Measurements from ENCODE around the gene CGNL1. TPM values are rescaled to one million over a fixed set of nuclear protein-coding genes. Genes with fewer than 3 reads are reported as not detected.

Gene CGNL1
- polyA plus RNA-seq, 1 experiment, result 0.06 TPM

DNA sequence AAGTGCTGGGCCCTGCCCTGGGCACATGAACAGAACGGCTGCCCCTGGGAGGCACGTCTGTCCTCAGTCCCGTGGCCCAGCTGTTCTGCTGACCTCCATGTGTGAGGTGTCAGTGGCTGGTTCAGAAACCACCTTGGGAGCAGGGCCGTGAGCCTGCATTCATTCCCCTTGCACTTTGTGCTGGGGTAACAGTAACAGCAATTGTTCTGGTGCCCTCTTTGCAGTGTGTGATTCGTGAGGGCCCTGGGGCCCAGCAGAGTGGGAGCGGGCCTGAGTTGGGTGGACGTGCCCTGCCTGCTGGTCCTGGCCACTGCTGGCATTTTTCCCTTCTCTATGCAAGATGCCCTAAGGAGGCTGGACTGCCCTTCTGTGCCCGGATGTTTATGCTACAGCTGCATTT is 165.0 kb downstream of the CGNL1 start:
- CTCF ChIA-PET, result interaction anchor here (0.6 to 6.3 kb wide), 16 partner anchors 8 to 719 kb away, joined by 3 to 63 read pairs (median 6); no protein-coding TSS in a partner anchor
- POLR2A ChIA-PET, result no interaction called here
- DNase-seq (ENCODE audit: low read depth), result no peak
- TF ChIP-seq, protein P1, sequence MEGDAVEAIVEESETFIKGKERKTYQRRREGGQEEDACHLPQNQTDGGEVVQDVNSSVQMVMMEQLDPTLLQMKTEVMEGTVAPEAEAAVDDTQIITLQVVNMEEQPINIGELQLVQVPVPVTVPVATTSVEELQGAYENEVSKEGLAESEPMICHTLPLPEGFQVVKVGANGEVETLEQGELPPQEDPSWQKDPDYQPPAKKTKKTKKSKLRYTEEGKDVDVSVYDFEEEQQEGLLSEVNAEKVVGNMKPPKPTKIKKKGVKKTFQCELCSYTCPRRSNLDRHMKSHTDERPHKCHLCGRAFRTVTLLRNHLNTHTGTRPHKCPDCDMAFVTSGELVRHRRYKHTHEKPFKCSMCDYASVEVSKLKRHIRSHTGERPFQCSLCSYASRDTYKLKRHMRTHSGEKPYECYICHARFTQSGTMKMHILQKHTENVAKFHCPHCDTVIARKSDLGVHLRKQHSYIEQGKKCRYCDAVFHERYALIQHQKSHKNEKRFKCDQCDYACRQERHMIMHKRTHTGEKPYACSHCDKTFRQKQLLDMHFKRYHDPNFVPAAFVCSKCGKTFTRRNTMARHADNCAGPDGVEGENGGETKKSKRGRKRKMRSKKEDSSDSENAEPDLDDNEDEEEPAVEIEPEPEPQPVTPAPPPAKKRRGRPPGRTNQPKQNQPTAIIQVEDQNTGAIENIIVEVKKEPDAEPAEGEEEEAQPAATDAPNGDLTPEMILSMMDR (IDR thresholded peaks at IDR 0.05; ENCODE audit: insufficient read depth, low read depth, low read length), result no peak
- H3K4me3 ChIP-seq (ENCODE audit: low read depth, low read length), result no peak overlapping the region
- H3K36me3 ChIP-seq (ENCODE audit: control insufficient read depth, insufficient read depth, low read length), result no peaks in the 10 kb centered on the region
- no peaks in the 10 kb centered on the region; the same call in none of the 2 replicates for H3K27me3 ChIP-seq (ENCODE audit: control insufficient read depth, insufficient read depth, low read length)

DNA sequence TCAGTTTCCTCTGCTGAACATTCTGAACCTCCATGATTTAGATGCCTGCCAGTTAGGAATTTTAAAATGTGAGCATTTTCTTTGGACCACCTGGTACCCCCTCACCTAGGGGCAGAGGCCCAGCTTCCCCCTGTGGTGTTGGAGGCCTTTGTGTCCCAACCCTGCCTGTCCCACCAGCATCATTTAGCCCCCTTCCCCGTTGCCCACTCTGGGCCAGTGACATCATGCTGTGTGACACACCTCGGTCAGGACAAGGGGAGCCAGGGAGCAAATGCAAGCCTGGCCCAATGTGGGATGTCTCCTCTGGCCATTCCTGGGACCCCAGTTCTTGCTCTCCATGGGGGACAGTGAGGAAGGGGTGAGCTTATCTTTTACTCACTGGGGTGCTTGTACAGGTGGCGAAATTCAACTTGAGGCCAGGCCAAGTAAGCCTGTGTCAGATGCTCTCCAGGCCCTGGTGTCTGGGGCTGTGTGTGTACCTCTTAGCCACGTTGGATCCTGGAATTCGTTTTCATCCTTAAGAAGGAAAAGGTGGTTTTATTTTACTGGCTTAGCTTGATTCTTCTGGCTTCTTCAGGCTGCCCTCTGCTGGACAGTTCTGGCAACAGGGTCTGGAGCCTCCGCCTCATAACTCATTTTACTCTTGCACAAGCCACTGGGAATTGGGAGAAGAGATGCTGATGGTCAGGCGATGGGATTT is 165.7 kb downstream of the CGNL1 start:
- Histone ChIP-seq H3K4me3 (ENCODE audit: low read depth, low read length) (no peak overlapping the region), H3K36me3 (ENCODE audit: control insufficient read depth, insufficient read depth, low read length) (no peaks in the 10 kb centered on the region), H3K27me3 (ENCODE audit: control insufficient read depth, insufficient read depth, low read length) (no peaks in the 10 kb centered on the region; the same call in none of the 2 replicates)
- peak; percentile 18 for DNase-seq (ENCODE audit: low read depth)
- ChIA-PET CTCF (interaction anchor here (0.6 to 6.3 kb wide), 27 partner anchors 9 to 720 kb away, joined by 3 to 63 read pairs (median 4); no protein-coding TSS in a partner anchor), POLR2A (no interaction called here)
- TF ChIP-seq, protein P1 (IDR thresholded peaks at IDR 0.05; ENCODE audit: insufficient read depth, low read depth, low read length), result peak; percentile 92

DNA sequence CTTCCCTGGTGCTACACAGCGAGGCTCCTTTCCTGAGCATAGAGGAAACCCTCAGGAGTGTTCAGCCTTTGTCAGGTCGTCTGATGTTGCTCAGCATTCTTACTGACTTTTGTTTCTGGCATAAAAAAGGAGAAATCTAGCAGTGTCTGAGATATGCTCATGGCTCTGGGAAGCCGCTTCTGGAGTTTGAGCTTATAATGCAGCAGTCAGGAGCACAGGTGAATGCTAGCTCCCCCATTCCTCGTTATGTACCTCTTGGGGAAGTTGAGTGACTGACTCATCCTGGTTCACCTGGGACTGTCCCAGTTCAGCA is 166.2 kb downstream of the CGNL1 start:
- POLR2A ChIA-PET, result no interaction called here
- H3K36me3 ChIP-seq (ENCODE audit: control insufficient read depth, insufficient read depth, low read length), result no peaks in the 10 kb centered on the region
- H3K4me3 ChIP-seq (ENCODE audit: low read depth, low read length), result no peak overlapping the region
- DNase-seq (ENCODE audit: low read depth), result no peak
- TF ChIP-seq, protein P1 (IDR thresholded peaks at IDR 0.05; ENCODE audit: insufficient read depth, low read depth, low read length), result no peak
- H3K27me3 ChIP-seq (ENCODE audit: control insufficient read depth, insufficient read depth, low read length), result no peaks in the 10 kb centered on the region; the same call in none of the 2 replicates
- CTCF ChIA-PET, result interaction anchor here (0.6 to 6.3 kb wide), 24 partner anchors 9 to 721 kb away, joined by 3 to 63 read pairs (median 4); no protein-coding TSS in a partner anchor

DNA sequence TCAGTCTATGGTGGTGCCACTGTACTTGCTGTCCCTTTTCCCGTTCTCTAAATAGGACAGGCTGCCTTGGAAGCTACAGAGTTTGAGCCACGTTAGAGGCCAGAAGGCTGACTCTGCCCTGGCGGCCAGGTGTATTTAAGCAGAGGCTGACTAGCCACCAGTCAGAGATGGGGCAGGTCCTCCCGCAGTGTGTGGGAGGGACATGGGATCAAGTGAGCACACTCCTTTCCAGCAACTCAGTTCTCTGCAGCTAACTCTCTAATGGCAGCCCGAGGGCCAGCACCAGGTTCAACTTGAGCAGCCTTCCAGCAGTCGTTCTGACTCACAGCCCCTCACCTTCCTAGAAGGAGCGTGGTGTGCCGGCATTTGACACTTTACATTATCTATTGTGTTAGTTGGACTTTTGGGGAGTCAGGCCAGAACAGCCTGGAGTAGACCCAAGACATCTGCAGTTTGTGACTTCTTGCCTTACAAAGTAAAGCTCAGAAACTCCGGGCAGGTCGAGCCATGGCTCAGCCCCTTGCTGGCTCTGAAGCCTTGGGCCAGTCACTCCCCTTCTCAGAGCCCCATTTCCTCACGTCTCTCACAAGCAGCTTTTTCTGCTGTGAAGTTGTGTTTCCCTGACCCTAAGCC is 168.7 kb downstream of the CGNL1 start:
- Histone ChIP-seq H3K27me3 (ENCODE audit: control insufficient read depth, insufficient read depth, low read length) (no peaks in the 10 kb centered on the region; the same call in none of the 2 replicates), H3K4me3 (ENCODE audit: low read depth, low read length) (no peak overlapping the region), H3K36me3 (ENCODE audit: control insufficient read depth, insufficient read depth, low read length) (no peaks in the 10 kb centered on the region)
- TF ChIP-seq, protein P1 (IDR thresholded peaks at IDR 0.05; ENCODE audit: insufficient read depth, low read depth, low read length), result no peak
- ChIA-PET CTCF (interaction anchor here (0.5 to 6.3 kb wide), 6 partner anchors 15 to 331 kb away, joined by 3 to 63 read pairs (median 6); no protein-coding TSS in a partner anchor), POLR2A (no interaction called here)
- DNase-seq (ENCODE audit: low read depth), result no peak

DNA sequence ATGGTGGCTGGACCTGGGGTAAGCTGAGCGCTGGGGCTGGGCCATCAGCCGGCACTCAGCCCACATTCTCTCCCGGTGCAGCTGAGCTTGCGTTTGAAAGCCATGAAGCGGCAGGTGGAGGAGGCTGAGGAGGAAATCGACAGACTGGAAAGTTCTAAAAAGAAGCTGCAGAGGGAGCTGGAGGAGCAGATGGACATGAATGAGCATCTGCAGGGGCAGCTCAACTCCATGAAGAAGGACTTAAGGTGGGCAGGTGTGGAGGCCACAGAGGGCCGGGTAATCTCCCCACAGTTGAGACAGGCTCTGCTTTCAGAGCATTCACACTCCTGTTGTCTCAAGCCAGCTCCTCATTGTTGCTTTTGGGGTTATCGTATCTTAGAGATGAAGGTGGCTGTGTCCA is 169.7 kb downstream of the CGNL1 start:
- ChIA-PET POLR2A (no interaction called here), CTCF (interaction anchor here (0.7 to 6.3 kb wide), 5 partner anchors 9 to 207 kb away, joined by 3 to 63 read pairs (median 10); no protein-coding TSS in a partner anchor)
- Histone ChIP-seq H3K4me3 (ENCODE audit: low read depth, low read length) (no peak overlapping the region), H3K27me3 (ENCODE audit: control insufficient read depth, insufficient read depth, low read length) (no peaks in the 10 kb centered on the region; the same call in none of the 2 replicates), H3K36me3 (ENCODE audit: control insufficient read depth, insufficient read depth, low read length) (no peaks in the 10 kb centered on the region)
- DNase-seq (ENCODE audit: low read depth), result no peak
- TF ChIP-seq, protein P1 (IDR thresholded peaks at IDR 0.05; ENCODE audit: insufficient read depth, low read depth, low read length), result no peak

Measured in BJ (cell line).